Superior temporal gyrus (tissue), 1 donor: ENCODE measurements around the gene ACKR2.

Experiments used
- DNase-seq: peaks from one replicate; pipeline ENCODE4 v3.0.0-alpha.2; 2016; ENCODE audit errors: extremely low spot score

Gene ACKR2

DNA sequence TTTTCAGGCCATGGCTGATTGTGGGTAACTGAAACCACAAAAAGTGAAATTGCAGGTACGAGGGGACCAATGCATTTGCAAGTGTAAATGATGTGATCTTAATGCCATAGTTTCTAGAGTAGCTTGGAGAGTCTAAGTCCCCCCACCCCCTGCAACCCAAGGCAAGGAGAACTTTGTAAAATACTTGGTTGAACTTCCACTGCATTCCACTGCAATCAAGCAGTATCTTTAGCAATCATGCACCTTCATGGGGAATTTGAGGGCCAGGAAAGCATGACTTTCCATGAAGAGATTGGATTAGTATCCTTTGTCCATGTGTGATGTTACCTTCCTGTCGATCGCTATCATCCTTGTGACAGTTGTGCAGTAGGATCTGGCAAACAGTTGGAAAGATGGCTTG lies 77.8 kb downstream of the ACKR2 start:
- DNase-seq, result no peak

DNA sequence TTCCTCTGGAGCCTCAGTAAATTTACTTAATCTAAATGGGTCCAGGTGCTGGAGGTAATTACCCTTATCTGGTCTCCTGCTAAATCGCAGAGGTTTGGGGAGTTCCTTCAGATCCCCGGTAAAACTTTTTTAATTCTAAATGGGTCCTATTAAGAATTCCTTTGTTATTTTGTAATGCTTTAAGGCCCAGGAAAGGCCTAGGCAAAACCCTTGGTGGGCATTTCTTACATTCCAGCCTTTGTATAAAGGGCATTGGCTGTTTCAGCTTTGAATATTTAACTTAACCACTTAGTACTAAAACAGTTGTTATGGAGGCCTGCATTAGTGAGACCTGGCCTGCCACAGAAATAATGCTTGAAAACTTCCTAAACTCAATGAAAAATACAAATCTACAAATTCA lies 81.8 kb downstream of the ACKR2 start:
- no peak for DNase-seq

DNA sequence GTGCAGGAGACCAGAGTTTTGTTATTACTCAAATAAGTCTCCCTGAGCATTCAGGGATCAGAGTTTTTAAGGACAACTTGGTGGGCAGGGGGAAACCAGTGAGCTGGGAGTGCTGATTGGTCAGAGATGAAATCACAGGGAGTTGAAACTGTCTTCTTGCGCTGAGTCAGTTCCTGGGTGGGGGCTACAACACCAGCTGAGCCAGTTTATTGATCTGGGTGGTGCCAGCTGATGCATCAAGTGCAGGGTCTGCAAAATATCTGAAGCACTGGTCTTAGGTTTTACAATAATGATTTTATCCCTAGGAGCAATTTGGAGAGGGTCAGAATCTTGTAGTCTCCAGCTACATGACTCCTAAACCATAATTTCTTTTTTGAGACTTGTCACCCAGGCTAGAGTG lies 82.9 kb downstream of the ACKR2 start:
- no peak for DNase-seq

DNA sequence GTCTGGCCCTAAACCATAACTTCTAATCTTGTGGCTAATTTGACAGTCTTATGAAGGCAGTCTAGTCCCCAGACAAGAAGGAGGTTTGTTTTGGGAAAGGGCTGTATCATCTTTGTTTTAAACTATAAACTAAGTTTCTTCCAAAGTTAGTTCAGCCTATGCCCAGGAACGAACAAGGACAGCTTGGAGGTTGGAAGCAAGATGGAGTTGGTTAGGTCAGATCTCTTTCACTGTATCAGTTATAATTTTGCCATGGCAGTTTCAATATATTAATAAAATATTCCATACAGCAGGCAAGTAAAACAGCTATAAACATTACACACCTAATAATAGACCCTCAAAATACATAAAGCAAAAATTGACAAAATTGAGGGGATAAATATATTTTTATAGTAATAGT lies 83.6 kb downstream of the ACKR2 start:
- no peak for DNase-seq

DNA sequence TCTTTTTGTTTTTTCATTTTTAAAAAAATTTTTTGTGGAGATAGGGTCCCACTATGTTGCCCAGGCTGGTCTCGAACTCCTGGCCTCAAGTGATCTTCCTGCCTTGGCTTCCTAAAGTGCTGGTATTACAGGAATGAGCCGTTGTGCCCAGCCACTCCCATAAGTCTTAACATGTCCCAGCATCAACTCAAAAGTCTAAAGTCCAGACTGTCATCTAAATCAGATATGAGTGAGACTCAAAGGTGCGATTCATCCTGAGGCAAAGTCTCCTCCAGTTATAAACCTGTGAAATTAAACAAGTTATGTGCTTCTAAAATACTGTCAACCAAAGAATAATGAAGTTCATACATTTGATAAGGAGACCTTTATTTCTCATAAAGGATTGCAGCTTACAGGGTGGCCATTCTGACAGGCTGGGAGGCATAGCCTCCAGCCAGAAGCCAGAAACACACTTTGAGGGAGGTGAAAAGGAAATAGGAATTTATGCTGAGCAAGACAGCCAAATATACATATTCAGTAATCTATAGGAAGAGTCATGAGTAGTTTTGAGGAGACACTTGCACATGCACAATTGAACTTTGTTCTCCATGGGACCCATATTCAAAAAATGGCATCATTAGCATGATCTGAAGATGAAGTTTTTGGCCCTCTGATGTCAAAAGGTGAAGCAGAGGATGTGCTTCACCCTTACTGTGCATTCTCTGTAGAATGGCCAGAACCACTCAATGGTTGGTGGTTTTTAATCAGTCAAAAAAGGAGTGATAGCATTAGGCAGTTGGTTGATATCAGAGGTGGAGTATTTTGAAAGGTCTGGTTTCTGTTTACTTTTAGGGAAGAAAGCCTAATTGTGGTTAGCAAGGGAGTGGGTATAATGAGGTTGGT lies 85.7 kb downstream of the ACKR2 start:
- no peak for DNase-seq

DNA sequence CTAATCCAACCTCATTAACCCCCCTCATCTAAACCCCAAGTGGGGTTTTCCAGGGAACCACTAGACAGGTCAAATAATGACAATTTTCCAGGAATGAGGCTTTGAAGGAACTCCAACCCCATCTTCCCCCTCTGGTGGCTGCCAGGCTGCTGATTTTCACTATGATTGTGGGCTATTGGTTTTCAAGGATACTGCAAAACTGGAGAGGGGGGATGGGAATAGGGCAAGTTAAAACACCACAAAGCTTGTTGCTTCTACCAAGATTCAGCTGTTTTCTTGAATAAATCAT lies 86.3 kb downstream of the ACKR2 start:
- DNase-seq, result no peak

DNA sequence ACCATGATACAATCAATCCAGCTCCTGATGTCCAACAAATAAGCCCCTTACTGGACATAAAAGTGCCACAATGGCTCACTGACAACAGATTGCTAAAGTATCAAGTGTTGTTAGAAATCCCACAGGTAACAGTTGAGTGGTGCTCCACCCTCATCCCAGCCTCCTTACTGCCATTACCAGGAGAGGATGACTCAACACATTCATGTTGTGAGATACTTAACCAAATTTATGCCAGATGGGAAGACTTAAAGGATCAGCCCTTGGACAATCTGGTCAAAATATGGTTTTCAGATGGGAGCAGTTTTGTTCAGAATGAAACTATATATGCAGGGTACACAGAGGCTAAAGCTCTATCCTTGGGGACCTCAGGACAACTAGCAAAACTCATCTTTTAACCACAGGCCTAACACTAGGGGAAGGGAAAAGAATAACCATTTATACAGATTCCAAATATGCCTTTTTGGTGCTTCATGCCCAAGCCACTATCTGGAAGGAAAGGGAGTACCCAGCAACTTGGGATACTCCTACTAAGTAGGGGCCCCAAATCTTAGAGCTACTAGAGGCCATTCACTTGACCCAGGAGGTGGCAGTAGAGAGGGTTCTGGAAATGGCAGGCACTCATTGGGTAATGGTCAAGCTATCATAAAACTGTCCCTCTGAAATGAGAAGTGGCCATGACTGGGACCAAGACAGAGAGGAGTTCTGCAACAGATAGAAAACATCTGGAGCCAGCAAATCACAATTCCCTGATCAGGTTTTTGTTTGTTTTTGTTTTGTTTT lies 89.8 kb downstream of the ACKR2 start:
- DNase-seq, result no peak

DNA sequence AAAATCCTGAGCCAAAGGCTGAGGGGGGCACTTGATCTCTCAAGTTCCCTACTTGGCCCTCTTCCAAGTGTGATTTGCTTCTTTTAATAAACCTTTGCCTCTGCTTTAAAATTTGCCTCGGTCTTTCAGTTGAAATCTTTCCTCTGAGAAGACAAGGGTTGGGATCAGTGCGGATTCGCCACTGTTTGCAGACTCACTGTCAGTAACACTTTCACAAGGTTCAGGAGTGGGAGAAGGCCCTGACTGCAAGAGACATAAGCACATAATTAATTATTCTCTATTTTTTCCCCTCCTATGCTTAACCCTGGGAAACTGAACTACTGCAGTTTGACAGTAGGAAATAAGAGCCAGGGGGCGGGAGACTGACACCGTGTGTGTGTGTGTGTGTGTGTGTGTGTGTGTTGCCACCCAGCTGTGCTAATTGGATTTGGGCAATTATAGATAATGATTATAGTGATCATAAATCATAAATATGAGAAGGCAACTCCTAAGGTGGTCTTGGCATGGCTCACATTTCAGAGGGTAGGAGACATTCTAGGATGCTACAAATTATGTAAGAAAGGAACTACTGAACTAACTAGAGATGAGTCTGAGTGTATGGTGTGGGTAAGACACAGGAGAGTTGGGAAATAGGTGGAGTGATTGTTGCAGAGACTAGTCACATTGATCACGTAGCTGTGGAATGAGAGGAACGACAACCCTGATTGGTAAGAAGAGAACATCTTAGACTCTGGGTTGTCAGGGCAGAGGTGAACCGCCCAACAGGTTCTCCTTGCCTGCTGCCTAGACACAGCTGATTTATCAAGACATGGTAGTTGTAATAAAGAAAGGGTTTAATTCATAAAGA lies 91.2 kb downstream of the ACKR2 start:
- no peak for DNase-seq

DNA sequence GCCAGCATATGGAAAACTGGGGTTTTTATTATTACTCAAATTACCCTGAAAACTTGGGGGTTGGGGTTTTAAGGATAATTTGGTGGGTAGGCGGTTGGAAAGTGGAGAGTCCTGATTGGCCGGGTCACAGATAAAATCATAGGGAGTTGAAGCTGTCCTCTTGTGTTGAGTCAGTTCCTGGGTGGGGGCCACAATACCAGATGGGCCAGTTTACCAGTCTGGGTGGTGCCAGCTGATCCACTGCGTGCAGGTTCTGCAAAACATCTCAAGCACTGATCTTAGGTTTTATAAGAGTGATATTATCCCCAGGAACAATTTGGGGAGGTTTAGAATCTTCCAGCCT lies 91.8 kb downstream of the ACKR2 start:
- DNase-seq, result no peak

DNA sequence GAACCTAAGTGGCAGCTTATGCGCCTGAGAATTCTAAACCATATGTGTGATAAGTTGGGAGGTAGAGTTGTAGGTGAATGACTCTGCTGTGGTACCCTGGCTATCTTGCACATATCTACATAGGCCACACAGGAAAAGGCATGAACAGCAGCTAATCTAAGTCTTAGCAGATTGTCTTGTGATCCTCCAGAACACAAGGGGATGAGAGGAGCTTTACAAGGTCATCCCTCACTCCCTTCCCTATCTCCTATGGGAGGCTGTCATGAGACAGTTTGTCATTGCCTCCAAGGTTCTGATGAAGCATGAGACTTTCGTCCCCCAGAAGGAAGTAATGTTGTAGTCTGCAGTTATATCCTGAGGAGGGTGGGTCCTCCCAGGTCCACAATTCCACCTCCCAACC lies 93.0 kb downstream of the ACKR2 start:
- no peak for DNase-seq

DNA sequence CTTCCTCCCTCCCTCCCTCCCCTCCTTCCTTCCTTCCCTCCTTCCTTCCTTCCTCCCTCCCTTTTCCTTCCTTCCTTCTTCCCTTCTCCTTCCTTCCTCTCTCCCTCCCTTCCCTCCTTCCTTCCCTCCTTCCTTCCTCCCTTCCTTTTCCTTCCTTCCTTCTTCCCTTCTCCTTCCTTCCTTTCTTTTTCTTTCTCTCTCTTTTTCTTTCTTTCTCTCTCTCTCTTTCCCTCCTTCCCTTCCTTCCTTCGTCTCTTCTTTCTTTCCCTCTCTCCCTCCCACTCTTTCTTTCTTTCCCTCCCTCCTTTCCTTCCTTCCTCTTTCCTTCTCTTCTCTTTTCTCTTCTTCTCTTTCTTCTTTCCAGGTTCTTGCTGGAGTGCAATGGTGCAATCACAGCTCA lies 94.8 kb downstream of the ACKR2 start:
- no peak for DNase-seq

DNA sequence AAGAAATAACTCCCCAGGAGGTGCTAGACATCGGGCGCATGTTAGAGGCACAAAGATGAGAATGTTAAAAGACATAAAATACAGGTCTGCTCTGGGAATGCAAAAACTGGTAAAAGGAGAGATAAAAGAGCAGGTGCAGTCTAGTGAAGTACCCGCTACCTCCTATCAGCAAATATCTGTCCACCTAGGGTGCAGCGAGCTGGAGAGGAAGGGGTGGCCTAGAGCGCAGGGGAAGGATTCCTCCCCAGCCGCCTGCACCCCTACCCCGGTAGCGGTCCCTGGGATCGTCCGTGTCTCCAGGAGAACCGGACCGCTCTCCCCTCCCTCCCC lies 96.5 kb downstream of the ACKR2 start:
- peak; percentile 46 for DNase-seq

DNA sequence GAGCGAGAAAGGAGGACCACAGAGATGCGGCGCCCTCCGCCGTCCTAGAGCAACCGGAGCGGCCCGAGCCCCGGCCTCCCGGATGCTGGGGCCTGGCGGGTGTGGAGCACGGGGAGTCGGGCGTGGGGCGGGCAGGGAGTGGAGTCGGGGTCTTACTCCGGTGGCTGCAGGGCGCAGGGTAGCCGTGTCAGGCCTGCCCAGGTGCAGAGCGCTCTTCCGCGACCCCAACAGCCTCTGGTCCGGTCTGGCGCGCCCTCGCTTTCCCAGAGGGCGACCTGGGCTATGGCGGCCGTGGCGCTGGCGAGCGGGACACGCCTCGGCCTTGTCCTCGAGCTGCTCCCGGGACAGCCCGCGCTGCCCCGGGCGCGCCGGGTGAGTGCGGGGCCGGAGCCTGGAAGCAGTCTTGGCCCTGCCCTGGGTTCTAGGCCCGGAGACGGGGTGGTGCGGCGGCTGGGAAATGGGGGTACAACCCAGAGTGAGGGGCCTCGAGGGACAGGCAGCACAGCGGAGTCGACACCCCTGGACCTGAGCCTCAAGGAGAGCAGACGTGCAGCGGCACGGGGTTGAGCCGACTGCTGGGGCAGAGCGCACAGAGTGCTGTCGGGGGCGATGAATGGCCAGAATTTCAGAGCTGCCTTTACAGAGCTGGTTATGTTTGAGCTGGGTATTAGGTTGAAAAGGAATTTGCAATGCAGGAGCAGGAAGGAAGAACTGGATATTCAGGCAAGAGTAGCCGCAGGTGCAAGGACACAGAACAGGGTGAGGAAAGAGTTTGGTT lies 97.0 kb downstream of the ACKR2 start, which contains the start of gene ZNF662:
ZNF662 (plus strand) TSS at position 73 of the 778 bp plus-strand sequence. CDS start 1,973 bp downstream, outside the sequence.
- no peak for DNase-seq

DNA sequence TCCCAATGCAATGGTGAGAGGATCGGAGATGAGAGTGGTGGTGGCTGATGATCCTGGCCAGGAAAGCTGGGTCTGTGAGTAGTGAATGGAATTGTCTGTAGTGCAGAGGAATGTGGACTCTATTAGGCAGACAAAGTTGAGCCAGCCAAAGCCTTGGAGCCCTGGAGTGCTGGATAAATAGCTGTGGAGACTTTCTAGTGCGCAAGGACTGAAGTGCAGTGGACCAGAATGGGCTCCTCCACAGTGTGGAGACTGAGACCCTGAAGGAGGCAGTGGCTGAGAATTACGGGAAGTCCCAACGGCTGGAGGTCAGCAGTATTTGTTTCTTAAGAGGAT lies 97.6 kb downstream of the ACKR2 start:
- DNase-seq, result no peak

DNA sequence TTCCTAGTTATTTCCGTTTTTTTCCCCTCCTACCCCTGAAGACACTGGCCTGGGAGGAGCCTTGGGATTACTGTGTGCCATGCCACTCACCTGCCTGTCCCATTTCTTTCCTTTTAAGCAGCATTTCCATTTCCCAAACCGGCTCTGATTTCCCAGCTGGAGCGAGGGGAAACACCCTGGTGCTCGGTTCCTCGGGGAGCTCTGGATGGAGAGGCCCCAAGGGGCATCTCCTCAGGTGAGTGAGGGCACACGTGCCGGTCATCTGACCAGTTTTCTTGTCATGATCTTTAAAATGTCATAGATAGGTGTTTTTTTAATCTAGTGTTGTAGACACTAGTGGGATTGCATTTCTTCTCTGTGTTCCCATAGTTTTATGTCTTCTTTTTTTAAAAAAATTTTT lies 99.4 kb downstream of the ACKR2 start:
- no peak for DNase-seq

DNA sequence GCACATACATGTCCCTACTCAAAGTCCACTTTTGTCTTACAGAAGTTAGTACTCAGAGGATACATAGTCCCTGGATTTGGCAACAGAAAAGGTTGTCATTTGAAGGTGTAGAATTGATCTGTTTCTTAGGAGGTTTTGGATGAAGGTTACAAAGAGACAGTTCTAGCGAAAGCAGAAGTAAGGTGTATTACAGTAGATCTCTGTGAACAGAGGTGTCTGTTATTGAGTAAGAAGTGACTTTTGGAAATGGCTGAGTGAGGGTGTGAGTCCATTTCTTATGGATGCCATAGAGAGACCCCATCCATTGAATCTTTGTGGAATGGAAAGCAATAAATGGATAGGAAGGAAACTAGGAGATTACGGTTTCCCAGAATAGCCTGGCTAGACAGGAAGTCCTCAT lies 102.3 kb downstream of the ACKR2 start:
- DNase-seq, result no peak

DNA sequence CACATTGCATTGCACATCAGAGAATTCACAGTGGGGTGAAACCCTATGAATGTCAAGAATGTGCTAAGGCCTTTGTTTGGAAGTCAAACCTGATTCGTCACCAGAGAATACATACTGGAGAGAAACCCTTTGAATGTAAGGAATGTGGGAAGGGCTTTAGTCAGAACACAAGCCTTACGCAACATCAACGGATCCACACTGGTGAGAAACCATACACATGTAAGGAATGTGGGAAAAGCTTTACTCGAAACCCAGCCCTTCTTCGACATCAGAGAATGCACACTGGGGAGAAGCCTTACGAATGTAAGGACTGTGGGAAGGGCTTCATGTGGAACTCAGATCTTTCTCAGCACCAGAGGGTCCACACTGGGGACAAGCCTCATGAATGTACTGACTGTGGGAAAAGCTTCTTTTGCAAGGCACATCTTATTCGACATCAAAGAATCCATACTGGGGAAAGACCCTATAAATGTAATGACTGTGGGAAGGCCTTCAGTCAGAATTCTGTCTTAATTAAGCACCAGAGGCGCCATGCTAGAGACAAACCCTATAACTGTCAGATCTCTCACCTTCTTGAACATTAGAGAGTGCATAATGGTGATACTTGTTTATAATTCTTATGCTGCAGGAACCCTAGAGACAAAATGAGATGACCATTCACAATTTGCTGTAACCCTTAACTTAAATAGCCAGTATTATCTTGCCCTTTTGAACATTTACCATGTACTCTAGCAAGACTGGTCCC lies 105.7 kb downstream of the ACKR2 start:
- no peak for DNase-seq
